Ovary (tissue), 3 donors: ENCODE data around the gene MAGI1.

Source experiments
- EP300 ChIP-seq: sonication (generic); formaldehyde crosslinking; IDR thresholded peaks from one replicate; pipeline ENCODE4 v1.6.1; 2017; ENCODE audit warnings: antibody characterized with exemption
- TF ChIP-seq, protein P1 (sequence below), 3 donors: fragments of 450-650 bp in 2 of 3; fragments of 200-600 bp in 1 of 3; IDR thresholded peaks; one replicate each; pipeline versions ENCODE4 v1.5.1 to v1.8.0; 2016 to 2022; ENCODE audit warnings: antibody characterized with exemption in 3 of 3, mild to moderate bottlenecking in 1 of 3
- donor health status: DM: no; HTN: no; CAD: no.

DNA sequence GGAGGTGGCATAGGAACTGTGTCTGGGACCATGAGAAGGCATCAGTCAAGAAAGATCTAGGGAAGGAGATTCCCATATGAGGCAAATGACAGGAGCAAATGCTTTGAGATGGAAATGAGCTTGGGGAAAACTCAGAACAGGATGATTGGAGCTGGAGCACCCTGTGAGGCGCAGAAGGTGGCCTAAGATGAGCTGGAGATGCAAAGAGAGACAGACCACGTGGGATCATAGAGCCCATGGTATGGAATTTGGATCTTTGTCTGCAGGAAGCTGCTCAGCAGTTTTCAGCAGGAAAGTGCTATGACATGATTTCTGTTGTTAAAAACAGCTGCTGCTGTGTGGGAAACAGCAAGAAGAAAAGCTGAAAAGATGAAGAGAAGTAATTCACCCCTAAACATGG is 310.6 kb downstream of the MAGI1 start:
- TF ChIP-seq, protein P1, sequence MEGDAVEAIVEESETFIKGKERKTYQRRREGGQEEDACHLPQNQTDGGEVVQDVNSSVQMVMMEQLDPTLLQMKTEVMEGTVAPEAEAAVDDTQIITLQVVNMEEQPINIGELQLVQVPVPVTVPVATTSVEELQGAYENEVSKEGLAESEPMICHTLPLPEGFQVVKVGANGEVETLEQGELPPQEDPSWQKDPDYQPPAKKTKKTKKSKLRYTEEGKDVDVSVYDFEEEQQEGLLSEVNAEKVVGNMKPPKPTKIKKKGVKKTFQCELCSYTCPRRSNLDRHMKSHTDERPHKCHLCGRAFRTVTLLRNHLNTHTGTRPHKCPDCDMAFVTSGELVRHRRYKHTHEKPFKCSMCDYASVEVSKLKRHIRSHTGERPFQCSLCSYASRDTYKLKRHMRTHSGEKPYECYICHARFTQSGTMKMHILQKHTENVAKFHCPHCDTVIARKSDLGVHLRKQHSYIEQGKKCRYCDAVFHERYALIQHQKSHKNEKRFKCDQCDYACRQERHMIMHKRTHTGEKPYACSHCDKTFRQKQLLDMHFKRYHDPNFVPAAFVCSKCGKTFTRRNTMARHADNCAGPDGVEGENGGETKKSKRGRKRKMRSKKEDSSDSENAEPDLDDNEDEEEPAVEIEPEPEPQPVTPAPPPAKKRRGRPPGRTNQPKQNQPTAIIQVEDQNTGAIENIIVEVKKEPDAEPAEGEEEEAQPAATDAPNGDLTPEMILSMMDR (IDR thresholded peaks at IDR 0.05): no peak
- TF ChIP-seq EP300: no peak
